ENCODE measurements around the gene SLC29A3.

DNA sequence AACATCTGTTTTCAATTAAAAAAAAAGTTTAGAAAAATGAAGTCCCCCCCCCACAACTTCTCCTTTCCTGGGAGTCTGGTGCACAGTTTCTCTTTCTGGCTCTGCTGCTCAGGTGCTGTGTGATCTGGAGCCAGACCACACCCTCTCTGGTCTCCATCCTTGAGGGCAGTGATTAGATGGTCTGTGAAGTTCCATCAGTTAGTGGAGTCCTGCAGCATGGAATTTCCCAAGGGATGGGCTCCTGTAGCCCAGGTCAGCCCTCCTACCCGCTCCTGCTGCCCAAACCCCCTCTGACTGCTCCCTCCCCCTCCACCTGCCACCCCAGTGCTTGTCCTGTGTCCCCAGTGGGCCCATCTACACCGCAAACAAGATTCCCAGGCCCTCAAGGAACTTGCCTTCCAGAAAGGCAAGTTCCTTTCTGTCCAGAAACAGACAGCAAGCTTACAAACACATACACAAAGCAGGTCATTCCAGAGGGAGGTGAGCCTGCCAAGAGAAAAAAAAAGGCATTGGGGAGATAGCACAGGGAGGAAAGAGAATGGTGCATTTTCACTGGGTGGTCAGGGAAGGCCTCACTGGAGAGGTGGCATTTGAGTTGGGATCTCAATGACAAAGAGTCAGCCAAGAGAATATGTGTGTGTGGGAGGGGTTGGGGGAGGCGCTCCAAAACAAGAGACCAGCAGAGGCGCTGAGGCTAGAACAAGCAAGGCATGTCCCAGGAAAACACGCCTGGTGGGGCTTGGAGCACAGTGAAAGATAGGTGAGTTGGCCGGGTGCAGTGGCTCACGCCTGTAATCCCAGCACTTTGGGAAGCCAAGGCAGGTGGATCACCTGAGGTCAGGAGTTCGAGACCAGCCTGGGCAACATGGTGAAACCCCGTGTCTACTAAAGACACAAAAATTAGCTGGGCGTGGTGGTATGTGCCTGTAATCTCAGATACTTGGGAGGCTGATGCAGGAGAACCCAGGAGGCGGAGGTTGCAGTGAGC is 49.5 kb upstream of the SLC29A3 start:
- TF ChIP-seq TAF1 (IDR thresholded peaks at IDR 0.05; ENCODE audit: low read depth, low read length) (no peak), POLR2A (IDR thresholded peaks at IDR 0.05; ENCODE audit: low read depth, low read length) (no peak), POLR2AphosphoS5 (IDR thresholded peaks at IDR 0.05; ENCODE audit: low read depth, low read length) (no peak), SPI1 (IDR thresholded peaks at IDR 0.05; ENCODE audit: low read depth, low read length) (no peak), POU2F2 (IDR thresholded peaks at IDR 0.05; ENCODE audit: low read depth, low read length) (no peak)

All from GM12891 (cell line).